Mononuclear cell (primary cell): Measurements from ENCODE around the gene METTL17. TPM values are rescaled to one million over a fixed set of nuclear protein-coding genes. Genes with fewer than 3 reads are reported as not detected.
A peak's percentile ranks its signal among the peaks of the same experiment; 100 is the strongest.

Source experiments
- H3K27me3 ChIP-seq: 2 replicates; pipeline ENCODE4 v1.6.0; 2011; ENCODE audit warnings: low read length, control low read depth; ENCODE audit not compliant: insufficient read depth
- H3K4me1 ChIP-seq: 2 replicates; pipeline ENCODE4 v1.5.1; 2011; ENCODE audit warnings: mild to moderate bottlenecking, low read length, control low read depth; ENCODE audit not compliant: insufficient read depth
- H3K4me3 ChIP-seq: 2 replicates; pipeline ENCODE4 v1.5.1; 2011; ENCODE audit warnings: mild to moderate bottlenecking, low read length, moderate library complexity
- H3K9me3 ChIP-seq: 2 replicates; pipeline ENCODE4 v1.5.1; 2011; ENCODE audit warnings: low read depth, mild to moderate bottlenecking, control low read depth, low read length
- total RNA-seq: library from RNA; depleted of rRNA; stranded (reverse); fragments of >200 nt; gene quantifications from one replicate; pipeline ENCODE4 v1.2.3, GENCODE V29; 2012

METTL17 gene
- total RNA-seq, 1 donor = 50.6 TPM

- no peaks in the 10 kb centered on the region for H3K9me3 ChIP-seq
- peak overlapping the region; percentile 34 for H3K4me3 ChIP-seq
- peaks cover 11% of the 10 kb centered on the region for H3K27me3 ChIP-seq
- H3K4me1 ChIP-seq = peaks cover 21% of the 10 kb centered on the region
These were observed 35.8 kb downstream of the METTL17 start for GRCh38 chr14:21025371-21026273.

DNA sequence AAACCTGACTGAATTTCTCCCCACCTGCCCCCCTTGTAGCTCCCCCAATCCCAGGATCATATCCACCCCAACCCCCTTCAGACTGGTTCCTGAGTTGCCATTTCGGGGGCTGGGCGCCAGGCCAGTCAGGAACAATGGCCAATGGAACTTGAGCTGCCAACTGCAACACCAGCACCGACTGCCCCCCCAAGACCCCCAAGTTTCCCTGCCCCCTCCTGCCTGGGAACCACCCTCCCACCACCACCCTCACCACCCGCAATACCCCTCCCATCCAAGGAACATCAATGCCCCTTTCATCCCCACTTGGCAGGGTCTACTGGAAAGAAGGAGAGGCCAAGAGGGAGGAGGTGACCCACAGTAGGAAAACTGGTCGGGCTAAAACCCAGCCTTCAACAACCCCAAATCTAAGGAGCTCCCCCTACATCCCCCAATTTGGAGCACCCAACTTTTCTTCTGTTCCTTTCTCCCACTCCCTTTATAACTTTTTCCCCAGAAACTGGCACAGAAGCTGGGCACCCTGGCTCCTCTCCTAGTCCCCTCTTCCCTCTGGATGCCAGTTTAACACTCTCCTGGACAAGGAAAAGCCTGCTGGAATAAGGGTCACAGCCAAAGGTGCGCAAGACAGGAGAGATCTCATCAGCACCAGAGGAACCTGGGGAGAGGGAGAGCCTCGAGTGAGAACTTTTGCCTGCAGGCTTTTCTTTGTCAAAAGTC lies 36.7 kb downstream of the METTL17 start:
- Histone ChIP-seq H3K9me3 (no peaks in the 10 kb centered on the region), H3K4me1 (peaks cover 21% of the 10 kb centered on the region), H3K4me3 (no peak overlapping the region), H3K27me3 (peaks cover 11% of the 10 kb centered on the region)

- no peak overlapping the region for H3K4me3 ChIP-seq
- no peaks in the 10 kb centered on the region for H3K9me3 ChIP-seq
- peaks cover 11% of the 10 kb centered on the region for H3K27me3 ChIP-seq
- peaks cover 21% of the 10 kb centered on the region for H3K4me1 ChIP-seq
These were observed 37.2 kb downstream of the METTL17 start for GRCh38 chr14:21026988-21027315.

DNA sequence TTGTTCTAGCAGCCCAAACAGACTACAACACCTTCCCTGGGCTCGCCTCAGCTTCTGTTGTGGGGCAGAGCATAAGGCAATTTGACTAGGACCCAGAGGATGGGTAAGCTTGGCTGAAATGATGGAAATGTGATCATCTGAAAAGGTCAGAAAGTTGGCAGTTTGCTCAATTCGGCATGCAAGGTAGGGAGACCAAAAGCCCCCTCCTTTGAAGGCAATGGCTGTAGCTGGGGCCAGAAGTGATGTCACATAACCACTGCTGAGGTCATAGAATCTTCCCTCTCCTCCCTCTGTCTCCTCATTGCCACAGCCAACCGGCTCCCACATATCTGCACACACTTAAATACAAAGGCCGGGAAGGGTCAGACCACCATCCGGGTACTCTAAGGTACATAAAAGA lies 40.1 kb downstream of the METTL17 start, which contains the start of gene TPPP2:
Gene TPPP2, plus strand, starts transcription at position 301 of the 400 bp plus-strand sequence. CDS start 365 bp downstream, outside the sequence.
- no peaks in the 10 kb centered on the region for H3K27me3 ChIP-seq
- peaks cover 3% of the 10 kb centered on the region for H3K4me1 ChIP-seq
- H3K4me3 ChIP-seq = no peak within 1 kb of the TSS
- no peaks in the 10 kb centered on the region for H3K9me3 ChIP-seq

DNA sequence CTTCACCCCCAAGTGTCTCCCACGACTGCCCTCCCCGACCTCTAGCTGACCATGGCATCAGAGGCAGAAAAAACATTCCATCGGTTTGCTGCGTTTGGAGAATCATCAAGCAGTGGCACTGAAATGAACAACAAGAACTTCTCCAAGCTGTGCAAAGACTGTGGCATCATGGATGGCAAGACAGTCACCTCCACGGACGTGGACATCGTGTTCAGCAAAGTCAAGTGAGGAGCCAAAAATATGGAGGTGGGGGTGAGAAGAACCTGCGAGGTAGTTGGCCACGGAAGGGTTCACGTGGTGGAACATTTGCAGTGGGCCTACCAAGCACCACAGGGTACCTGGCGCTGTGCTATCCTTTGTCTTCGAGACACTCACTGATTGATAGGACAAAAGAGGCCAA lies 40.8 kb downstream of the METTL17 start:
- H3K27me3 ChIP-seq = no peaks in the 10 kb centered on the region
- H3K9me3 ChIP-seq = no peaks in the 10 kb centered on the region
- H3K4me1 ChIP-seq = no peaks in the 10 kb centered on the region
- no peak overlapping the region for H3K4me3 ChIP-seq

DNA sequence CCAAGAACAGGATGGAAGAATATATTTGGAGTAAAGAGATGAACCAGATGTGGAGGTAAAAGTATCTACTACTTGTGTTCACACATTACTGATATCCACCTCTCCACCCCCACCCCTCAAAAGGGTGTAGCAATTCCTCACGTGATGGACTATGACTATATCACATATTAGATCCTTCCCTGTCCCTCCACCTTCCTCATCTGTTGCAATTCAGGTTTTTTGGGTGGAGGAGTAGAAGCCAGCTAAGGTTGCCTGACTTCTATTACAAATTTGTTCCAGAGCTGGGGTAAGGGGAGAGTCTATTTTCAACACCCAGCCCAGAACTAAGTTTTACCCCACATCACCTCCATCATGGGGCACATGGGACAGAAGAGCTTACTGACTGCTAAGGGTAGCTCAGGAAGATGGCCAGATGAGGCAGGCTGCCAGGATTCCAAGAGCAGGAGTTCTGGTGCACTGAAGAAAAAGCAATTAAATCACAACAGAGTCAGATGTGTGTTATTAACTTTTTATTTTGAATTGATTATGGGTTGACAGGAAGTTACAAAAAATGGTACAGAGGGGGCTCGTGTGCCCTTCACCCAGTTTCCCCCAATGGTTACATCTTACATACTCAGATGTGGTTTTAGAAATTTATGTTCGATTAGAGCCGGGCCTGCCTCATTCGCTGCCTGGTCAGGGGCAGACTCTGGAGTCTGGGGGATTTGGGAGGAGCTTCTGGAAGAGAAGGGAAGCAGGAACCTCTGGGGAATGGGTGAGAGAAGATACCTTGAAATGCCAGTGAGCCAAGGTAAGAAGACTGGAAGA lies 42.7 kb downstream of the METTL17 start:
- H3K9me3 ChIP-seq = no peaks in the 10 kb centered on the region
- H3K4me1 ChIP-seq = no peaks in the 10 kb centered on the region
- H3K4me3 ChIP-seq = no peak overlapping the region
- no peaks in the 10 kb centered on the region for H3K27me3 ChIP-seq

- no peak overlapping the region for H3K4me3 ChIP-seq
- no peaks in the 10 kb centered on the region for H3K4me1 ChIP-seq
- H3K9me3 ChIP-seq = no peaks in the 10 kb centered on the region
- H3K27me3 ChIP-seq = no peaks in the 10 kb centered on the region
These were observed 43.4 kb downstream of the METTL17 start for GRCh38 chr14:21033133-21033698.

GRCh38 chr14:21034707-21035106 lies 44.9 kb downstream of the METTL17 start, which contains the start of gene RNASE13:
Gene RNASE13 (minus strand): TSS chr14:21034807. CDS start chr14:21034288, 519 bp downstream.
- H3K27me3 ChIP-seq = no peaks in the 10 kb centered on the region
- H3K4me3 ChIP-seq = no peak within 1 kb of the TSS
- no peaks in the 10 kb centered on the region for H3K4me1 ChIP-seq
- no peaks in the 10 kb centered on the region for H3K9me3 ChIP-seq

GRCh38 chr14:21036751-21037150 lies 47.0 kb downstream of the METTL17 start:
- H3K9me3 ChIP-seq = no peaks in the 10 kb centered on the region
- no peaks in the 10 kb centered on the region for H3K27me3 ChIP-seq
- H3K4me1 ChIP-seq = no peaks in the 10 kb centered on the region
- no peak overlapping the region for H3K4me3 ChIP-seq

DNA sequence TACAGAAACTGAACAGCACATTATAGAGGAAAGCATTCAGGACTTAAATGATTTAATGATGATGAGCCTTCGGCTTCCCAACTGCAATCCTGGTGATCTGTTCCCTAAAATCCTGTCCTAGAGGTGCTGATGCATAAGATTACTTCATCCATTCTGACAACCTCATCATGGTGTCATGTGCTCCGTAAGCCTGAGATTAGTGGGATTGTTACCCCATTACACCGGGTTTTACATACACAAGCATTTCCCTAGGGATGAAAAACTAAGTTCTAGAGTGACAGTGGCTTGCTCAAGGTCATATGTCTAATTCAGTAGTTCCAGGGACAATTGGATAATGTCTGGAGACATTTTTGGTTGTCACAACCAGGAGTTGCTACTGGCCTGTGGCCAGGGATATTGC lies 47.4 kb downstream of the METTL17 start:
- no peak overlapping the region for H3K4me3 ChIP-seq
- H3K27me3 ChIP-seq = no peaks in the 10 kb centered on the region
- no peaks in the 10 kb centered on the region for H3K9me3 ChIP-seq
- no peaks in the 10 kb centered on the region for H3K4me1 ChIP-seq

DNA sequence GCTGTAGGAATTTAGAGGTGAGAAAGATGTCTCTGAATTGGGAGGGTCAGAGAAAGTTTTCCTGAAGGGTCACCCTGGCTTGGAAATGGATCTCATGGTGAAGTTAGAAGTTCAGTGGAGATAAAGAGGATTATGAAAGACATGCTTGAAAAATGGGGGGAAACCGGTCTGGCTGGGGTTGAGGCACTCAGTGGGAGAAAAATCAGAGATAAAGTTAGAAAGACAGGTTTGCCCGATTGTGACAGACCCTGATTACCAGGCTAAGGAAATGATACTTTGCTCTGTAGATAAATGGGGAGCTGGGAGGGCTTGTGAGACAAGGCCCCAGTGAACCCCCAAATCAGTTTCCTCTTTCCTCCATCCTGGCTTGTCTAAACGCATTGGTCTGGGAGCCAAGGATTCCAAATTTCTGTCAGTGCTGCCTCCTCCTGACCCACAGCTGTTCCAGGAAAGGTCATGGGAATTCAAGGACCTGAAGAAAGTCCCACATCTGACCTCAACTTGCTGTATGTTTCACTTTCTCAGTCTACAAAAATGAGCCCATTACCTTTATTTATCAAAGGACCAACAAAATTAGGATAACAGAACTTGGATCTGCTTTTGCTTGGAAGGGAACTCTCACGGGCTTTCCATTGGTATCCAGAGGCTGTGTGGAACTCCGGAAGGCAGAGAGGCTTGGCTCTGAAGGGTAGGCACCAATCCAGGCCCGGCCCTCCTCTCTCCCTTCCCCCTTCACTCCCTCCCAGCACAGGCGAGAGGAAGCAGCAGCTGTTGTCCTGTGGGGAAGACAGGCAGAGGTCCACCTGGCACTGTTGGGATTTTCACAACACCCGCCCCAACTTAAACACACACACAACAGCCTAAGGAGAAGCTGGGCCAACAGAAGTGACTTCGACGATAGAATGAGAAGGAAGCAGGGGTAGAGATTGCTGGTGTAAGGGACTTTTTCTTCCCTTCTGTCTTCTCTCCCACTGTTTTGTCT lies 49.0 kb downstream of the METTL17 start:
- no peak overlapping the region for H3K4me3 ChIP-seq
- H3K4me1 ChIP-seq = no peaks in the 10 kb centered on the region
- no peaks in the 10 kb centered on the region for H3K9me3 ChIP-seq
- no peaks in the 10 kb centered on the region for H3K27me3 ChIP-seq

DNA sequence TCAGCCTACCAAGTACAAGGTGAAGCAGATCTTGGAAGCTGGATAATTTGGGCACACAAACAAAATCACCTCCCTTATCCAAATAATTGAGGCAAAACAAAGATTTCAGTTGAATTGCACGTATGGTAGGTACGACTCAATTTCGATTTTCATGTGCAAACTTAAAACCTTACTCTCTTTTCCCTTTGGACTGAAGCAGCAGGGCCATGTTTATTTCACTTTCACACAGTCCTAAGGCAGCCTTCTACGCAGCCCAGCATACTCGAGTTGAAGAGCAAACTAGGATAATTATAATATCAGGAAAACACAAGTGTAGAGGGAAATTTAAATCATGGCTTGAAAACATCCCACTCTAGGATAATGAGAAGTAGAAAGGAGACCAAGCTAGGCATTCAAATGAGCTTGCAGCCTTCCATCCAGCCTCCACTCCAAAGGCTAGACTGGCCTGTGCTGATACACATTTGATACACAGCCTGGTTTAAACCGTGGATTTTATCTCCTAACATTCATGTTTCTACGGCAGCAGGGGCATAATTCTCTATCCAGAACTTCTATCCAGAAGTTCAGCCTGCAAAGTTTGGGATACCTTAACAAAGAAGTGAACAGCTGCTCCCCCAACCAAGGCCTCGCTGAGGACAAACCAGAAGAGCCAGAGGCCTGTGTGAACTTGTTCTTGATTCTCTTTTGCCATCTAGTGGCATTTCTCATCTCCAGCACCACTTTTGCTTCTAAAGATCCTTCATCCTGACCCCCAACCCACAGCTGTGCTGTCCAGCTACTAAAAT lies 50.0 kb downstream of the METTL17 start:
- Histone ChIP-seq H3K27me3 (no peaks in the 10 kb centered on the region), H3K9me3 (no peaks in the 10 kb centered on the region), H3K4me3 (no peak overlapping the region), H3K4me1 (no peaks in the 10 kb centered on the region)

DNA sequence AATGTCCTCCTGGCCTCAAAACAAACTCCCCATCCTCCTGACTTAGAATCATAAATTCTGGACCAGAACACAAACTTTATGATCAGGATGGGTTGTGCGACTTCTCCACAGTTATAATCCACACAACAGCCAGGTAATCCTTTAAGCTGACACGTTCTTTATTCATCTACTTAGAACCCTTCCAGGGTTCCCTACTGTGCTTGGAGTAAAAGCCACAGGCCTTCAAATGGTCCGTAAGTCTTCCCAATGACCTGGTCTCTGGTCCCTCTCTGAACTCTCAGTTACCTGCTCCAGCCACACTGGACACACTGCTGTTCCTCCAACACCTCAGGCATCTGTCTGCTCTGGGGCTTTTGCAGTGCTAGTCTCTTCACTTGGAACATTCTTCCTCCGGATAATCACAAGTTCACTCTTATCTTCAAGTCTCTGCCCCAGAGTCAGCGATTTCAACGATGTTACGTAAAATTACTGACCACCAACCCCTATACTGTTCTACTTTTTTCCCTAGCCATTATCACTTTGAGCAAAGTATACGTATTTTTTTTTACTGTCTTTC lies 50.7 kb downstream of the METTL17 start:
- H3K27me3 ChIP-seq = no peaks in the 10 kb centered on the region

More for the DNA sequence above, 50.7 kb downstream of the METTL17 start:
- H3K9me3 ChIP-seq = no peaks in the 10 kb centered on the region
- no peak overlapping the region for H3K4me3 ChIP-seq
- H3K4me1 ChIP-seq = no peaks in the 10 kb centered on the region
